Activated CD4-positive, alpha-beta T cell treated with anti-CD3 and anti-CD28 coated beads, Interleukin-2, amount 10 ng/mL, durations not matched to agents 7 days and 5 days (primary cell): ENCODE results near the gene DCTPP1. TPM values are rescaled to one million over a fixed set of nuclear protein-coding genes. Genes with fewer than 3 reads are reported as not detected.

Experiments
- CTCF ChIA-PET: fragments of 350-600 bp; sonication (Branson Sonifier 250); formaldehyde crosslinking; loops from one replicate; lab custom pipeline; 2021; ENCODE audit warnings: antibody characterized with exemption; lab: Charles Lee
- POLR2A ChIA-PET: fragments of 350-600 bp; sonication (Branson Sonifier 250); formaldehyde crosslinking; loops from one replicate; lab custom pipeline; 2021; ENCODE audit warnings: antibody characterized with exemption; lab: Charles Lee
- DNase-seq: peaks from one replicate; pipeline ENCODE4 v3.0.0-alpha.2; 2020
- H3K27ac Mint-ChIP-seq: one replicate; pipeline ENCODE4 v1.8.0; 2021; ENCODE audit warnings: mild to moderate bottlenecking, moderate library complexity, mixed read lengths
- H3K27me3 Mint-ChIP-seq: one replicate; pipeline ENCODE4 v1.8.0; 2021; ENCODE audit warnings: mixed read lengths
- H3K36me3 Mint-ChIP-seq: one replicate; pipeline ENCODE4 v1.8.0; 2021; ENCODE audit warnings: low read depth, mixed read lengths
- H3K4me1 Mint-ChIP-seq: one replicate; pipeline ENCODE4 v1.8.0; 2021; ENCODE audit warnings: mixed read lengths
- H3K4me3 Mint-ChIP-seq: one replicate; pipeline ENCODE4 v1.8.0; 2021; ENCODE audit warnings: mild to moderate bottlenecking, moderate library complexity, mixed read lengths
- H3K9me3 Mint-ChIP-seq: one replicate; pipeline ENCODE4 v1.8.0; 2021; ENCODE audit warnings: mixed read lengths
- total RNA-seq, 2 experiments: library from RNA; stranded (reverse); gene quantifications; one replicate each; pipeline ENCODE4 v1.2.3, GENCODE V29; 2021

Gene DCTPP1
- total RNA-seq, 2 experiments from 2014 or later, result 48.4 to 51.4 TPM

DNA sequence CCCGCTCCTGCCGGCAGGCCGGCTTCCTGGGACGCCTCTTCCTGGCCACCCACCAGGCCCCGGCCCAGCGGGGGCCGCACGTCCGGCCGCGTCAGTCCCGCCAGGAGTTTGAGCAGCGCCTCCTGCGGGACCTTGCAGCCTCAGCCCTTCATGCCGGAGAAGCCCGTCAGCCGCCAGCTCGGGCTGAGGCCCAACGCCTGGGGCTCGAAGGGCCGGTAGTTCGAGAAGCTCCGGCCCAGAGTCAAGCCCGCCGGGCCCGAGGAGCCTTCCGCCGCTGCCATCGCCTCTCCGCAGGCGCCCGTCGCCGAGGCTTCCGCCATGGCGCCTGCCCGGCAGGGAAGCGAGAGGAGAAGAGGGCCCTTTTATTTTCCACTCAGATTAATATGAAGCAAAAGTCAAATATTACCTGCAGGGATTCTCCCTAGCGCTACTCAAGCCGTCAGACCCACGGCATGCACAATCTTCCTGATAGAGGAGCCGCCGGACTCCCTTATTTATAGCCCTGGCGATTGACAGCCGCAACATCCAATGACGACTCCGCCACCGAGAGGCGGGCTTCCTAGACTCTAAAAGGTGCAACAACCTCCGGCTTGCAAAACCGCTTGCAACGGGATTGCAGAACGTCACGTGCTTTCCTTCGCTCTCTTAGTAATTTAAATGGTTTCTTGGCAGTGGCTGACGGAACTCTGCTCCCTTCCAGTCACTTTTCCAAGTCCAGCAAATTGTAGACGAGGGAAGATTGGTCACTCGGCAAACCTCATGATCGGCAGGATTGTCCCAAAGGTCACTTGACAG, 15.8 kb upstream of the DCTPP1 start, which contains the start of gene SEPHS2:
SEPHS2 (minus strand) TSS at position 467 of the 795 bp plus-strand sequence; CDS start at position 320, 147 bp downstream.
- peak within 1 kb of the TSS; percentile 94 for H3K27ac Mint-ChIP-seq
- no peaks in the 10 kb centered on the region for H3K27me3 Mint-ChIP-seq
- peaks cover 32% of the 10 kb centered on the region for H3K36me3 Mint-ChIP-seq
- POLR2A ChIA-PET, result interaction anchor here (1.0 kb wide), 1 partner anchor 26 kb away, joined by 3 read pairs; no protein-coding TSS in a partner anchor
- peak; percentile 97 for DNase-seq
- H3K9me3 Mint-ChIP-seq, result no peaks in the 10 kb centered on the region
- H3K4me3 Mint-ChIP-seq, result peak within 1 kb of the TSS; percentile 88
- H3K4me1 Mint-ChIP-seq, result peaks cover 60% of the 10 kb centered on the region
- CTCF ChIA-PET, result interaction anchor here (1.1 to 2.4 kb wide), 4 partner anchors 10 to 35 kb away, joined by 3 to 9 read pairs (median 6); no protein-coding TSS in a partner anchor

DNA sequence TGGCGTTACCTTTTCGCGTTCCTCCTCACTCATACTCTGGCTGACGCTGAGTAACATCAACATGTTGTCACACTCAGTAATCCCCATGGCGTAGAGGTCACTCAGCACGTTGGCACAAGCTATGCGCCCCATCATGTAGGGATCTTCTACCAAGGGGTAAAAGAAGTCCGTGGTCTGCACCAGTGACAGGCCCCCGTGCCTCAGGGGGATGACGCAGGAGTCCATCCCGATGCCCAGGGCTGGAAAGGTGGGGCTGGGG, 15.2 kb upstream of the DCTPP1 start:
- CTCF ChIA-PET, result interaction anchor here (0.5 to 2.4 kb wide), 5 partner anchors 12 to 340 kb away, joined by 3 to 9 read pairs (median 5); no protein-coding TSS in a partner anchor
- peaks cover 56% of the 10 kb centered on the region for H3K4me1 Mint-ChIP-seq
- POLR2A ChIA-PET, result interaction anchor here (1.0 kb wide), 1 partner anchor 27 kb away, joined by 3 read pairs; no protein-coding TSS in a partner anchor
- peaks cover 32% of the 10 kb centered on the region for H3K36me3 Mint-ChIP-seq
- peak overlapping the region; percentile 75 for H3K27ac Mint-ChIP-seq
- no peak for DNase-seq
- H3K9me3 Mint-ChIP-seq, result no peaks in the 10 kb centered on the region
- H3K4me3 Mint-ChIP-seq, result peak overlapping the region; percentile 88
- H3K27me3 Mint-ChIP-seq, result no peaks in the 10 kb centered on the region

DNA sequence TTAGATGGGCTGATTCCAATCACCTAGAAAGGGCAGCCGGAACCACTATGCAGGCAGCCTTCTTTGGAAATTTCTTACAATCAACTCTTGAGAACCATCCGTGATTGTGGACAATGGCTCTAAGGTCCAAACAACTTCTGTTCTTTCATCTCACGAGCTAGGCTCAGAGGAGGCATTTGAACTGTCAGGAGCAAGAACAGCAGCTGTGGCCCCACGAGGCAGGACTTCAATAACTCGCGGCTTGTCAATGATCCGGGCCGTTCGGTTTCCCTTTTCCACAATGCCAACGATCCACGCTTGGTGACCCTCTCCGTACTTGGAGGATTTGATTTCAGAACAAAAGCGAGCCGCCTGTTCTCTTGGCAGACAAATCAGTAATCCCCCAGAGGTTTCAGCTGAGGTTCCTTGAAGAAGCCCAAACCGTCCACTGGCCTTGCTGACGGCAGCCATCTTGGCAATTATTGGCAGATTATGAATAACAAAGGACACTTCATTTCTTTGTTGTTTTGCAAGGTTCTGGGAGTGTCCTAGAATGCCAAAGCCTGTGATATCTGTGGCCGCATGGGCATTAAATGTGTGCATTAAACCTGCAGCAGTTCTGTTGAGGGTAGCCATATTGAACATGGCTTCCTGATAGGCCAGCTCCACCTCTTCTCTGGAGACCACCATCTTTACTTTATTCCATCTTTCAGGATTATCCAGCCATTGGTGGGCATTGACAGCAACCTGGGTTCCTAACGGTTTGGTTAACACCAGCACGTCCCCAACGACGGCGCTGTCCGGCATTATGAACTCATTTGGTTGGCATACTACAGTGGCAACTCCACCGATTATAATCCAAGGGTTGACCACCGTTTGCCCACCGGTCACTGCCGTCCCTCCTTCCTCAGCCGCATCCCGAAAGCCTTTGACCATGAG, 14.7 kb upstream of the DCTPP1 start:
- Mint-ChIP-seq H3K9me3 (no peaks in the 10 kb centered on the region), H3K27ac (peak overlapping the region; percentile 75), H3K36me3 (peaks cover 32% of the 10 kb centered on the region), H3K4me1 (peaks cover 53% of the 10 kb centered on the region), H3K27me3 (no peaks in the 10 kb centered on the region), H3K4me3 (peak overlapping the region; percentile 88)
- DNase-seq, result no peak
- POLR2A ChIA-PET, result interaction anchor here (1.0 kb wide), 1 partner anchor 27 kb away, joined by 3 read pairs; no protein-coding TSS in a partner anchor
- CTCF ChIA-PET, result interaction anchor here (0.5 to 2.4 kb wide), 9 partner anchors 12 to 341 kb away, joined by 3 to 9 read pairs (median 4); partner anchors contain the start of gene DCTPP1

DNA sequence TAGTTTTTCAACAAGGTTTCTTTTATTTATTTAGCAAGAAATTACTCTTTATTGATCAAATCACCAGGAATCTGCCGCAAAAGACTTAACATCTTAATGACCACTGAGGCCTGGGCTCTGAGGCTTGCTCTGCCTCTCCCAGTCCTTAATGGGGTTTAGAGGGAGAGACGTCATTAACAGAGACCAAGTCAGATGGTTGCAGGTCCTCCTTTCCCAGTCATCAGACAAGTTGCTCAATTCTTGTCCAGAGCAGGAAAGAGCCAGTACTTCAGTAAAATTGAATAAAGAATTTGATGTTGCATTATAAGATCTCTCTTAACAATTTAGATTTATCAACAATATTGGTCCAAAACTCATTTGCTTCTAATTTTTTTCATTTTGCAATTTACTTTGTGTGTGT, 13.8 kb upstream of the DCTPP1 start:
- CTCF ChIA-PET, result interaction anchor here (1.1 to 2.4 kb wide), 5 partner anchors 14 to 92 kb away, joined by 3 to 9 read pairs (median 6); partner anchors contain the start of gene DCTPP1
- Mint-ChIP-seq H3K4me3 (peak overlapping the region; percentile 88), H3K27me3 (no peaks in the 10 kb centered on the region), H3K4me1 (peaks cover 50% of the 10 kb centered on the region), H3K27ac (peak overlapping the region; percentile 7), H3K36me3 (peaks cover 32% of the 10 kb centered on the region), H3K9me3 (no peaks in the 10 kb centered on the region)
- no peak for DNase-seq
- POLR2A ChIA-PET, result no interaction called here

DNA sequence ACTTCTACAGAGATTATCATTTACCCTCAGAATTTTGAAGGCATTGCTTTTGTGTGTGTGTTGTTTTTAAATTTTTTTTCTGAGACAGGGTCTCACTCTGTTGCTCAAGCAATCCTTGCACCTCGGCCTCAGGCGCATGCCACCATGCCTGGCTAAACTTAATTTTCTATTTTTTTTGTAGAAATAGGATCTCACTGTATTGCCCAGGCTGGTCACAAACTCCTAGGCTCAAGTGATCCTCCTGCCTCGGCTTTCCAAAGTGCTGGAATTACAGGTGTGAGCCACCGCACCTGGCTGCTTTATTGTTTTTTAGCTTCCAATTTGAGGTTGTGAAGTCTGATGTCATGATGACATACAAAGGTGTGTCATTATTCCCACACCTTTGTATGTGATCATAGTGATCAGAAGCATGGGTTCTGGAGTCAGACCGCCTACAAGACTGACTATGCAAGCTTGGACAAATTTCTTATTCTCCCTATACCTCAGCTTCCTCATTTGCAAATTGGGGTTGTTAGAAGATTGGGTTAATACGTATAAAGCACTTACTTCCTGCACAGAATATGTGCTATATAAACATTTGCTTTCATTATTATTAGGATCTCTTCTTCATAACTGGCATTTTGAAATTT, 10.0 kb upstream of the DCTPP1 start:
- no peak for DNase-seq
- Mint-ChIP-seq H3K4me3 (no peak overlapping the region), H3K9me3 (no peaks in the 10 kb centered on the region), H3K27me3 (no peaks in the 10 kb centered on the region), H3K27ac (no peak overlapping the region), H3K4me1 (peaks cover 25% of the 10 kb centered on the region), H3K36me3 (peaks cover 25% of the 10 kb centered on the region)
- POLR2A ChIA-PET, result no interaction called here
- CTCF ChIA-PET, result interaction anchor here (1.8 to 2.7 kb wide), 2 partner anchors 10 to 175 kb away, joined by 5 to 11 read pairs; partner anchors contain the start of gene DCTPP1

DNA sequence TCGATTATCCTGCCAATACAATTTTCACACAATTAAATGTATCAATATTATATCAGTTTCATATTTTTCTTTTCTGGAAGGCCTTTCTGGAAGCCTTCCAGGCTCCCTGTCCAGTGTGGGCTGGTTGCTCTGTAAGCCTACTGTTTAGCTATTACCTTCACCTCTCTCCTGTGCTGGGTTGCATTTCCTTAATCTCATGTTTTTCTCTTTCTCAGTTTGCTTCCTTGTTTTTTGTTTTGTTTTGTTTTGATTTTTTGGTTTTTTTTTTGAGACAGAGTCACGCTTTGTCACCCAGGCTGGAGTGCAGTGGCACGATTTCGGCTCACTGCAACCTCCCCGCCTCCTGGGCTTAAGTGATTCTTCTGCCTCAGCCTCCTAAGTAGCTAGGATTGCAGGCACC, 9.0 kb upstream of the DCTPP1 start:
- Mint-ChIP-seq H3K4me3 (no peak overlapping the region), H3K27me3 (no peaks in the 10 kb centered on the region)
- CTCF ChIA-PET, result interaction anchor here (0.6 to 2.7 kb wide), 4 partner anchors 9 to 176 kb away, joined by 4 to 11 read pairs (median 6); partner anchors contain the start of gene DCTPP1

DNA sequence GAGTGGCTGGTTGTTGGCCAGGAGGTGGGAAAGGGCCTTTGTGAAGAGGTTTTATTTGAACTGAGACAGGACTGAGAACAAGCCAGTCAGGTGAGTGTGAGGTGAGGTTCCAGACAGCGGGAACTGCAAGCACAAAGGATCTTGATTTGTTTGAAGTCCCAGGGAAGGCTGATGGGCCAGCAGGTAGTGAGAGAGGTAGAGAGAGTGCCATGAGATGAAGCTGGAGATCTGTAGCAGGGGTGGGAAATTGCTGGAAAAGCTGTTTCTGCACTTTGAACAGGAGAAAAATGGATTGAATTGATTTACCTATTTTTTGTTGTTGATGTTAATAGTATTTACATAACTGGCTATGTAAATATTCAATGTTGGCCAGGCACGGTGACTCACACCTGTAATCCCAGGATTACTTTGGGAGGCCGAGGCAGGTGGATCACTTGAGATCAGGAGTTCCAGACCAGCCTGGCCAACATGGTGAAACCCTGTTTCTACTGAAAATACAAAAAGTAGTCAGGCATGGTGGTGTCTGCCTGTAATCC, 7.7 kb upstream of the DCTPP1 start:
- Mint-ChIP-seq H3K4me3 (no peak overlapping the region), H3K27ac (no peak overlapping the region), H3K27me3 (no peaks in the 10 kb centered on the region), H3K36me3 (peaks cover 4% of the 10 kb centered on the region), H3K4me1 (peaks cover 19% of the 10 kb centered on the region), H3K9me3 (no peaks in the 10 kb centered on the region)
- CTCF ChIA-PET, result interaction anchor here (1.3 to 1.5 kb wide), 2 partner anchors 12 to 21 kb away, joined by 4 read pairs; no protein-coding TSS in a partner anchor
- no peak for DNase-seq
- POLR2A ChIA-PET, result no interaction called here

More for the DNA sequence above, 9.0 kb upstream of the DCTPP1 start:
- Mint-ChIP-seq H3K9me3 (no peaks in the 10 kb centered on the region), H3K4me1 (peaks cover 25% of the 10 kb centered on the region), H3K27ac (no peak overlapping the region), H3K36me3 (peaks cover 15% of the 10 kb centered on the region)
- POLR2A ChIA-PET, result no interaction called here
- DNase-seq, result no peak

DNA sequence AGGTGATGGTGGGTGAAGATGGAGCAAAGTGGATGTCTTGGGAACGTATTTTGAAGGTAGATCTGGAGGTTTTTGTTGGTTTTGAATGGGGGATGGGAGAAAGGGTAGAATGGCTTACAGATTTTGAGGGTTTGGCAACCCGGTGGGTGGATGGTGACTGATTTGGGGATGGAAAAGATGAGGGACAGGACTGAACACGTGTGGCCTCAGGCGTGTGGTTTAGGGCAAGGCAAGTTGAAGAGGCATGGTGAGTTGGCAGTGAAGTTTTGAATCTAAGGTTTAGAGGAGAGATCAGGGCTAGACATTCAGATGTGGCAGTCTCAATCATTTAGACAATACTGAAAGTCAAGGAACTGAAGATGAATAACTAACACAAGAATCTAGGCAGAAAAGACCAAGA, 5.0 kb upstream of the DCTPP1 start:
- Mint-ChIP-seq H3K27me3 (no peaks in the 10 kb centered on the region), H3K4me3 (no peak overlapping the region), H3K27ac (no peak overlapping the region), H3K36me3 (peaks cover 1% of the 10 kb centered on the region), H3K9me3 (no peaks in the 10 kb centered on the region), H3K4me1 (peaks cover 18% of the 10 kb centered on the region)
- DNase-seq, result no peak
- POLR2A ChIA-PET, result no interaction called here
- CTCF ChIA-PET, result interaction anchor here (0.6 to 1.5 kb wide), 6 partner anchors 23 to 293 kb away, joined by 3 to 6 read pairs (median 4); no protein-coding TSS in a partner anchor

DNA sequence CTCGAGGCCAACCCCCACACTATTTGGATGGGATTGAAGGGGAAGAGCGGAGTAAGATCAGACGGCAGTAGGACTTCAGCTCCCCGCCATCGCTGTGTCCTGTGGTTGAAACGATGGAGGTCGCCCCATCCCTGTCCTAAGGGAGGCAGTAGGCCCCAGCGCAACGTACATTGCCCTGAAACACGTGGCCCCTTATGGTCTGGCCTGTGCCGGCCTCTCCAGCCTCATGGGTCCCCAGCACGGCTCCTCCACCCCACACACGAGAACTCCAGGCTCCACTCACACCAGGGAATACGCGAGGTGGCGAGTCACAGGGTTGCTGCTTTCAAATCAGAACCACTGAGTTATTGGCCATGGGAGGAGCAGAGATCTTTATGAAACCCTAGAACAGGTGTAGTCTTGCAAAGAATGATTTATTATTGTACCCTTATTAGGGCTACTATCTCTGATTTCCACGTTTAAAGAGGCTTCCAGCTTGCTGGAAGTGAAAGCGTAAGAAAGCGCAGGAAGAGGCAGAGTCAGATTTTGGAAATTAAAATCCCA, 669 bp upstream of the DCTPP1 start:
- peaks cover 20% of the 10 kb centered on the region for H3K36me3 Mint-ChIP-seq
- no peak for DNase-seq
- no peak overlapping the region for H3K27ac Mint-ChIP-seq
- H3K4me3 Mint-ChIP-seq, result no peak overlapping the region
- no peaks in the 10 kb centered on the region for H3K27me3 Mint-ChIP-seq
- CTCF ChIA-PET, result interaction anchor here (0.8 to 2.1 kb wide), 35 partner anchors 9 to 339 kb away, joined by 3 to 17 read pairs (median 5); partner anchors contain the start of genes ITGAL, SEPTIN1, TBC1D10B and TBX6
- POLR2A ChIA-PET, result interaction anchor here (0.6 to 1.1 kb wide), 6 partner anchors 13 to 205 kb away, joined by 3 to 6 read pairs (median 4); no protein-coding TSS in a partner anchor
- H3K9me3 Mint-ChIP-seq, result no peaks in the 10 kb centered on the region
- H3K4me1 Mint-ChIP-seq, result peaks cover 41% of the 10 kb centered on the region

DNA sequence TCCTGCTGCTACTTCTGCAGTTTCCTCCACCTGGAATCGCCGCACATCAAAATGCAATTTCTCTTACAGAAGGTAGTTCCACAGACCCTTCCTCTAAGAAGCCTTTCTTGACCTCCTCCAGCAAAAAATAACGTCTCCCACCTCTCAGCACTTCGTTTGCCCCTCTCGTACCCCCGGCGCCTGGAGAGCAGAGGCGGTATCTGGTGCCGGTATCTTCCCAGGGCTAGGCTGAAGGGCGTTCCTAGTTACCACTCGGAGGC, 482 bp downstream of the DCTPP1 start:
- Mint-ChIP-seq H3K4me3 (no peak overlapping the region), H3K27ac (no peak overlapping the region), H3K27me3 (no peaks in the 10 kb centered on the region), H3K36me3 (peaks cover 19% of the 10 kb centered on the region), H3K4me1 (peaks cover 33% of the 10 kb centered on the region), H3K9me3 (no peaks in the 10 kb centered on the region)
- no peak for DNase-seq
- ChIA-PET POLR2A (interaction anchor here (0.5 to 1.0 kb wide), 6 partner anchors 11 to 205 kb away, joined by 3 to 6 read pairs (median 3); partner anchors contain the start of gene ZNF689), CTCF (interaction anchor here (0.6 to 2.1 kb wide), 52 partner anchors 9 to 375 kb away, joined by 3 to 17 read pairs (median 4); partner anchors contain the start of genes ITGAL, SEPTIN1, TBC1D10B and TBX6)

DNA sequence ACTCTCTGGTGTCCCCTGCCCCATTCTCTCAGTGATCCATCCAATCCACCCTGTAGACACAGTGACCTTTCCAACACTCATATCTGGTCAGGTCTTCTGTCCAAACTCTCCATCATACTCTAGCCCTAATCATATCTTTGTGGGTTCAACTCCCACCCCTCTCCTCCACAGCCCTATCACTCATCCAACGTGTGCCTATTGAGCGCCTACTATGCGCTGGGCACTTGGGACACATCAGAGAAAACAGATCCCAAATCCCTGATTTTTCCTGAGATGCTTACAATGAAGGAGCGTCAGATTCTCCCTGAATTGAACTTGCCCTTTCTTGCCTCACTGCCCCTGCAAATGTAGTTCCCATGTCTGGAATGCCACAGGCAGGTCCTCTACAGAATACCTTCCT, 1.8 kb downstream of the DCTPP1 start:
- H3K27me3 Mint-ChIP-seq, result no peaks in the 10 kb centered on the region
- CTCF ChIA-PET, result interaction anchor here (1.8 to 2.0 kb wide), 2 partner anchors 10 to 16 kb away, joined by 6 to 7 read pairs; no protein-coding TSS in a partner anchor

More for the DNA sequence above, 1.8 kb downstream of the DCTPP1 start:
- POLR2A ChIA-PET, result no interaction called here
- DNase-seq, result no peak
- Mint-ChIP-seq H3K36me3 (peaks cover 29% of the 10 kb centered on the region), H3K9me3 (no peaks in the 10 kb centered on the region), H3K4me3 (peak overlapping the region; percentile 20), H3K27ac (peak overlapping the region; percentile 20), H3K4me1 (peaks cover 25% of the 10 kb centered on the region)
